AG09309 (cell line): ENCODE results near the gene POLN.

Experiments used
- DNase-seq: peaks from one replicate; pipeline ENCODE4 v3.0.0-alpha.2; 2010; ENCODE audit warnings: low read depth
- H3K4me3 ChIP-seq: 2 replicates; pipeline ENCODE4 v1.5.1; 2011; ENCODE audit warnings: mild to moderate bottlenecking, low read depth, low read length, moderate library complexity; ENCODE audit not compliant: control insufficient read depth
- TF ChIP-seq, protein P1 (sequence below): IDR thresholded peaks from 2 replicates; pipeline ENCODE4 v1.5.1; 2011; ENCODE audit warnings: mild to moderate bottlenecking, low read depth, low read length, inconsistent platforms; ENCODE audit not compliant: insufficient read depth, control insufficient read depth; ENCODE audit errors: missing control alignments

The POLN gene

DNA sequence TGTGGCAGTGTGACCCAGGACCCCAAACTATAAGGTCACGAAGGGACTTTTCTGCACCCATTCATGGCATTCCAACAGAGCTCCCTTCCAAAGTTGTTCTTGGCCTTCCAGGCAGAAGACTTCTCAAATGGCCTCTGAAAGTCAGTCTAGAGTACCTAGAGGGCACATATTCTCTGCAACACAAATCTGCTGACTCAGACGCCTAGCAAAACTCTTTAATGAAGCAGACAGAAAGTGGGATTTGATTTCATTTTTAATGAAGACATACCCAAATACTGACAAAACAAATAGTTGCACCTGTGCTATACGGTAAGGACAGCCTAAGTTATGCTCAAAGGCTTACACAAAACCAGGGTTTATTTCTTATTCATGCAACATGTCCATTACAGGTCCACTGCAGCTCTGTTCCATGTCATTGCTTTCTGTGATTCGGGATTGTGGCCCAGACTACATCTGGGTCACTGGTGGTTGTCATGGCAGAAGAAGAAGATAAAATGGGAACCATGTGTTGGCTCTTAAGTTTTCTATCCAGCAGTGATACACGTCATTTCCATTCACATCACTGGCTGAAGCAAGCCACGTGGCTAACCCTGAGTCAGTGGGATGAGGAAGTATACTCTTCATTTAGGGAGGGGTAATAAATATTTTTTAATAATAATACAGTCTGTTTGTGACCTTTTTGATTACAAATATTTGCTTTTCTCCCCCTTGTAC lies 125.1 kb downstream of the POLN start:
- no peak for DNase-seq
- no peak overlapping the region for H3K4me3 ChIP-seq
- TF ChIP-seq, protein P1, sequence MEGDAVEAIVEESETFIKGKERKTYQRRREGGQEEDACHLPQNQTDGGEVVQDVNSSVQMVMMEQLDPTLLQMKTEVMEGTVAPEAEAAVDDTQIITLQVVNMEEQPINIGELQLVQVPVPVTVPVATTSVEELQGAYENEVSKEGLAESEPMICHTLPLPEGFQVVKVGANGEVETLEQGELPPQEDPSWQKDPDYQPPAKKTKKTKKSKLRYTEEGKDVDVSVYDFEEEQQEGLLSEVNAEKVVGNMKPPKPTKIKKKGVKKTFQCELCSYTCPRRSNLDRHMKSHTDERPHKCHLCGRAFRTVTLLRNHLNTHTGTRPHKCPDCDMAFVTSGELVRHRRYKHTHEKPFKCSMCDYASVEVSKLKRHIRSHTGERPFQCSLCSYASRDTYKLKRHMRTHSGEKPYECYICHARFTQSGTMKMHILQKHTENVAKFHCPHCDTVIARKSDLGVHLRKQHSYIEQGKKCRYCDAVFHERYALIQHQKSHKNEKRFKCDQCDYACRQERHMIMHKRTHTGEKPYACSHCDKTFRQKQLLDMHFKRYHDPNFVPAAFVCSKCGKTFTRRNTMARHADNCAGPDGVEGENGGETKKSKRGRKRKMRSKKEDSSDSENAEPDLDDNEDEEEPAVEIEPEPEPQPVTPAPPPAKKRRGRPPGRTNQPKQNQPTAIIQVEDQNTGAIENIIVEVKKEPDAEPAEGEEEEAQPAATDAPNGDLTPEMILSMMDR = no peak

- DNase-seq = no peak
- no peak overlapping the region for H3K4me3 ChIP-seq
- TF ChIP-seq, protein P1 = no peak
These were observed 136.4 kb downstream of the POLN start for GRCh38 chr4:2105559-2105958.

- DNase-seq = no peak
- H3K4me3 ChIP-seq = no peak overlapping the region
- TF ChIP-seq, protein P1 = no peak
These were observed 137.2 kb downstream of the POLN start for GRCh38 chr4:2104556-2105345.

- no peak overlapping the region for H3K4me3 ChIP-seq
- TF ChIP-seq, protein P1 = no peak
- DNase-seq = no peak
These were observed 137.9 kb downstream of the POLN start for GRCh38 chr4:2103843-2104547.

- no peak for DNase-seq
- TF ChIP-seq, protein P1 = no peak
- no peak overlapping the region for H3K4me3 ChIP-seq
These were observed 138.6 kb downstream of the POLN start for GRCh38 chr4:2103127-2103842.
